ENCODE data around the gene IFITM1. TPM values are rescaled to one million over a fixed set of nuclear protein-coding genes. Genes with fewer than 3 reads are reported as not detected.
"Not testable (repeated sequence)": the region's sequence is repeated elsewhere in the genome, so short reads cannot be mapped to it uniquely, and the experiment has no call there.

IFITM1 gene
- polyA plus RNA-seq, 1 donor: 30.5 TPM

GRCh38 chr11:294780-295179 lies 19.1 kb upstream of the IFITM1 start:
- no peak for DNase-seq

DNA sequence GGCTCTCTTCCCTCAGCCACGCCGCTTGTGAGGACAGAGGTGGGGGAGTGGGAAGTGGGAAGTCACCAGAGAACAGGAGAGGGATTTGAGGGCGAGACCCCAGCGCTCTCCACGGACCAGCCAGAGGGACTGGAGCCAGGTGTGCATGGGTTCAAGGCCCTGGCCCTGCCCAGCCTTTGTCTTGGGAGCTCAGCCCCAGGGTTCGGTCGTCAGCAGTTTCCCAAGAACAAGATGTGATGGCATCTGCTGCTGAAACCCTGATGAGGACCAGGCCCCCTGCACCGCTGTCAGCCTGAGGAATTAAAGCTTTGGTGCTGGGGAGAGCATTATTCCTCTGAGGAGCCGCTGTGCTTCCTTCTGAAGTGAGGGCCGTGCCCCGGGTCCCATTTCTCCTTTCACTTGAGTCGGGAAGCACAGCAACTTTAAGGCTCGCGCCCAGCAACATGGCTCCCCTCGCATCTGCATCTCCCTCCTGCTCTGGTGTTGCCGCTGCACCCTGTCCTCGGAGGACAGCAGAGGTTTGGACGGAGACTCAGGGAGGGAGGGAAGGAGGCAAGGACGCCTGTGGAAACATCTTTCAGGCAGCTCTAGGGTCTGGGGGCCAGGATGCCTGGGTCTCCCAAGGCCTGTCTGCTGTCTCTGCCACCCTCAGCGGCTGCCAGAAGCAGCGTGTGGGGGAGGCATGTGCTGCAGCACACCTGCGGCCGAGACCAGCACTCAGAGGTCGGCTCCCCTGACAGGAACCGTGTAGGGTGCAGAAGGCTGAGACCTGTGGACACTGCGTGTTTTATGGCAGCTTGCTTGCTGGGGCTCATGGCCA lies 18.3 kb upstream of the IFITM1 start:
- no peak for DNase-seq

GRCh38 chr11:296171-297050 lies 17.4 kb upstream of the IFITM1 start:
- no peak for DNase-seq

DNA sequence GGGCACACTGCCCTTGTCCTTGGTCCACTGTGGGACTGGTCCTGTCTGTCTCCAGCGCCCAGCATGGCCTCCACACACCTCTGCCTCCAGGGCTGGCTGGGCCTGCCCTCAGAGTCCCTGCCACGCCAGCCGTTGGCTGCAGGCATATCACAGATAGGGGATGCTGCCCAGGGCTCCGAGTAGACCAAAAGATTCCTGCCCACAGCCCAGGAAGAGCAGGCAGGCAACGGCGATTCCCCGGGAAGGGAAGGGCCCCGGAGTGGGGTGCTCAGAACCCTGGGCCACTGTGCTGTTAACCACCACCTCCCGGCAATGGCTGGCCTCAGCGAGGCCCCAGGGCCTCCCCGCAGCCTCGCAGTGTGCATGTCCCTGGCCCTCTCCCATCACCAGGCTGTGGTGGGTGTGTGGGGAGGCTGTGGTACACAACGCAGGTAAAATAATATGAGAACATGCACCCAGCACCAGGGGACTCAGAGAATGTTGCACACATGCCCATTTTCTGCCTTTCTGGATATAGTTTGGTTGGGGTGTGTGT lies 16.7 kb upstream of the IFITM1 start:
- no peak for DNase-seq

GRCh38 chr11:297586-298405 lies 16.0 kb upstream of the IFITM1 start:
- DNase-seq: no peak

- DNase-seq: no peak
Measured at GRCh38 chr11:298406-299065, 15.3 kb upstream of the IFITM1 start.

GRCh38 chr11:299081-299891 lies 14.6 kb upstream of the IFITM1 start, which contains the start of gene IFITM5:
Gene IFITM5 (minus strand): TSS chr11:299526. CDS start chr11:299490, 36 bp downstream.
- DNase-seq: no peak

DNA sequence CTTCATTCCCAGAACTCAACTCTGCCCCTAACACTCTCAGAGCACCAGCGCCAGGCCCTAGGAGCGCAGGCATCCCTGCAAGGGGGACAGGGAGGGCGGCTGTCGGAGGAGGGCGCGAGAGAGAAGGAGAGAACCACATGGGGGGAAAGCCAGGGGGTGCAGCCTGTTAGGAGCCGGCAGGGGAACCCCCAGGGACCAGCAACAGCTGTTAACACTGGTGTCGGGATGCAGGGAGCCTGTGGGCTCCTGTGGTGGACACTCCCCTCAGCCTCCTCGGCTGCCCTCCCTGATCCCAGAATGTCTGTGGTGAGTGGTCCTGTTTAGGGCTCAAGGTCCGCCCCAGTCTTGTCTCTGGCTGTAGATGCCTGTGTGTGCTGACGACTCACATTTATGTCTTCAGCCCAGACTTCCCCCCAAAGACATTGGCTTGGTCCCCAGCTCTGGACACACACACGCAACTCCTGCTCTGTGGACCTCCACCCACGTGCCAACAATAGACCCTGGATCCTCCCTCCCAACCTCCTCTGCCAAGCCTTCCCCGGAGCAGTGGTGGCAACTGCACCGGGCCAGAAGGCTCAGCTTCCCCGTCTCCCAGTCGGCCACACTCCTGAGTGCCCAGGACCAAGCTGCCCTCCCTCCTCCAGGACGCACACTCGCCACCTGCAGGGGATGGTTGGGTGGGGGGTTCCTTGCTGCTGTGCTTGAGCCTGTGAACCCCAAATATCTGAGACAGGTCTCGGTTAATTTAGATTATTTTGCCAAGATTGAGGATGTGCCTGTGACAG lies 13.7 kb upstream of the IFITM1 start:
- no peak for DNase-seq

DNA sequence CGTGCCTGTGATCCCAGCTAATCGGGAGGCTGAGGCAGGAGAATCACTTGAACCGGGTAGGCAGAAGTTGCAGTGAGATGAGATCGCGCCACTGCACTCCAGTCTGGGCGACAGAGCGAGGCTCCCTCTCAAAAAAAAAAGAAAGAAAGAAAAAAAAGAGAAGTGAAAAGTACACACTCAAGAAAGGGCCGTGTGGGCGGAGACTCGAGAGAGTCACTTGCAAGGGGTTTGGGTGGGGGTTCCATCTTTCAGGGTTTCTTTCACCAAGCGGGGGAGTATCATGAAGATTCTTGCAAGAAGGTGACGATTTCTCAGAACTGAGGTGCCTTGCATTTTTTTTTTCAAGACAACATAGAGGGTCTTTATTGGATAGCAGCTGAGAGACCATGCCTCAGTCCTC lies 10.5 kb upstream of the IFITM1 start:
- DNase-seq: no peak

GRCh38 chr11:304061-304506 lies 9.8 kb upstream of the IFITM1 start:
- no peak for DNase-seq

- DNase-seq: peak; percentile 80
Measured at GRCh38 chr11:304915-305843, 8.7 kb upstream of the IFITM1 start.

- DNase-seq: no peak
Measured at GRCh38 chr11:305844-306211, 8.0 kb upstream of the IFITM1 start.

DNA sequence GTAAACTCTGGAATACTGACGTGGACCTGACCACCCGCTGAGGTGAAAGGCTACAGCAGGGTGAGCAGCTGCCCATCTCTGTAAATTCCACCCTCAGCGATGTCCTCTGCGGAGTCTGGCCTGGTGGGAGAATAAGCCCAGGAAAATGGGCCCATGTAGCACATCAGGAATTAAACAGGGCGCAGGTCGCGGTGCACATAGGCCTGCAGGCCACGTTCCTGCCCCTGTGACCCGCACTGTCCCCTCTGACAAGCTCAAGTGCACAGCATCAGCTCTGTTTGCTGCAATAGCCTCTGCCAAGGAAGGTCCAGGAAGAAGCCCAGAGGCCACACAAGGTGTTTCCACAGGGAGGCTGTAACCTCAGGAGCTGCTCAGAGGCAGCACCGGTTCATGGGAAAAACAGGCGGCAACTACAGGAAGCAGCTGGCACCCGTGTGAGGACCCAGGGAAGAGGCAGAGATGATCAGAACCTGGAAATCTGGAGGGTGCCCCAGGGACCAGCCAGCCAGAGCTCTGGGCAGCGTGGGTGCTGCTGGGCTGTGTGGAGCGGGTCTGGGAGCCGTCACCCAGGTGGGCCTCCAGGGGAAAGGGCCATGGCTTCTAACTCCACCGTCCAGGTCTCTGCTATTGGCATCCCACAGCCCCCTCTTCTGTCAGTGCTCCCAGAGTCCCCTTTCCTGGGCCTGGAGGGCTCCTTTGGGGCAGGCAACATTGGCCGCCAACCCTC lies 7.0 kb upstream of the IFITM1 start:
- no peak for DNase-seq

- not testable (repeated sequence) for DNase-seq
Measured at GRCh38 chr11:307766-308708, 5.8 kb upstream of the IFITM1 start, which contains the start of gene IFITM2. Gene IFITM2 (plus strand): TSS chr11:307816. CDS start chr11:308193, 377 bp downstream.

- not testable (repeated sequence) for DNase-seq
Measured at GRCh38 chr11:308740-309665, 4.8 kb upstream of the IFITM1 start.
